Activated CD4-positive, alpha-beta T cell treated with anti-CD3 and anti-CD28 coated beads, Interleukin-2, amount 10 ng/mL, durations not matched to agents 7 days and 5 days (primary cell): ENCODE data around the gene ZNF687. TPM values are rescaled to one million over a fixed set of nuclear protein-coding genes. Genes with fewer than 3 reads are reported as not detected.

Source experiments
- CTCF ChIA-PET: fragments of 350-600 bp; sonication (Branson Sonifier 250); formaldehyde crosslinking; loops from one replicate; lab custom pipeline; 2021; ENCODE audit warnings: antibody characterized with exemption; lab: Charles Lee
- POLR2A ChIA-PET: fragments of 350-600 bp; sonication (Branson Sonifier 250); formaldehyde crosslinking; loops from one replicate; lab custom pipeline; 2021; ENCODE audit warnings: antibody characterized with exemption; lab: Charles Lee
- DNase-seq: peaks from one replicate; pipeline ENCODE4 v3.0.0-alpha.2; 2020
- H3K27ac Mint-ChIP-seq: one replicate; pipeline ENCODE4 v1.8.0; 2021; ENCODE audit warnings: mild to moderate bottlenecking, moderate library complexity, mixed read lengths
- H3K27me3 Mint-ChIP-seq: one replicate; pipeline ENCODE4 v1.8.0; 2021; ENCODE audit warnings: mixed read lengths
- H3K36me3 Mint-ChIP-seq: one replicate; pipeline ENCODE4 v1.8.0; 2021; ENCODE audit warnings: low read depth, mixed read lengths
- H3K4me1 Mint-ChIP-seq: one replicate; pipeline ENCODE4 v1.8.0; 2021; ENCODE audit warnings: mixed read lengths
- H3K4me3 Mint-ChIP-seq: one replicate; pipeline ENCODE4 v1.8.0; 2021; ENCODE audit warnings: mild to moderate bottlenecking, moderate library complexity, mixed read lengths
- H3K9me3 Mint-ChIP-seq: one replicate; pipeline ENCODE4 v1.8.0; 2021; ENCODE audit warnings: mixed read lengths
- total RNA-seq, 2 experiments: library from RNA; stranded (reverse); gene quantifications; one replicate each; pipeline ENCODE4 v1.2.3, GENCODE V29; 2021

Gene ZNF687
- total RNA-seq = 10 to 100 TPM; 27.4 to 27.7 TPM

GRCh38 chr1:151281969-151282882 is at the start of gene ZNF687:
Gene ZNF687, plus strand, starts transcription at chr1:151282299. Its CDS starts 3,993 bp downstream, at chr1:151286292.
- H3K4me1 Mint-ChIP-seq = peaks cover 24% of the 10 kb centered on the region
- ChIA-PET POLR2A (interaction anchor here (0.6 to 1.6 kb wide), 4 partner anchors 29 to 93 kb away, joined by 3 to 6 read pairs (median 4); partner anchors contain the start of genes PI4KB and VPS72), CTCF (interaction anchor here (0.5 to 2.2 kb wide), 17 partner anchors 10 to 384 kb away, joined by 3 to 12 read pairs (median 3); no protein-coding TSS in a partner anchor)
- no peaks in the 10 kb centered on the region for H3K9me3 Mint-ChIP-seq
- peak within 1 kb of the TSS; percentile 99 for H3K27ac Mint-ChIP-seq
- peaks cover 14% of the 10 kb centered on the region for H3K36me3 Mint-ChIP-seq
- H3K4me3 Mint-ChIP-seq = peak within 1 kb of the TSS; percentile 99
- no peaks in the 10 kb centered on the region for H3K27me3 Mint-ChIP-seq
- peak; percentile 99 for DNase-seq

- Mint-ChIP-seq H3K27me3 (no peaks in the 10 kb centered on the region), H3K9me3 (no peaks in the 10 kb centered on the region), H3K27ac (no peak overlapping the region), H3K4me1 (no peaks in the 10 kb centered on the region), H3K36me3 (peaks cover 71% of the 10 kb centered on the region), H3K4me3 (no peak overlapping the region)
- DNase-seq = no peak
- POLR2A ChIA-PET = no interaction called here
- CTCF ChIA-PET = interaction anchor here (0.6 to 4.9 kb wide), 3 partner anchors 16 to 63 kb away, joined by 3 to 20 read pairs (median 5); no protein-coding TSS in a partner anchor
These were observed 46.9 kb upstream of the ZNF687 start for GRCh38 chr1:151235235-151235634.

- Mint-ChIP-seq H3K9me3 (no peaks in the 10 kb centered on the region), H3K27me3 (no peaks in the 10 kb centered on the region), H3K4me1 (no peaks in the 10 kb centered on the region), H3K4me3 (no peak overlapping the region), H3K36me3 (peaks cover 65% of the 10 kb centered on the region), H3K27ac (peak overlapping the region; percentile 32)
- no peak for DNase-seq
- ChIA-PET CTCF (interaction anchor here (1.6 to 4.9 kb wide), 2 partner anchors 10 to 13 kb away, joined by 6 to 20 read pairs; no protein-coding TSS in a partner anchor), POLR2A (no interaction called here)
These were observed 44.2 kb upstream of the ZNF687 start for GRCh38 chr1:151237678-151238466.

- Mint-ChIP-seq H3K4me3 (no peak overlapping the region), H3K9me3 (no peaks in the 10 kb centered on the region), H3K36me3 (peaks cover 69% of the 10 kb centered on the region), H3K27ac (no peak overlapping the region), H3K27me3 (no peaks in the 10 kb centered on the region), H3K4me1 (no peaks in the 10 kb centered on the region)
- POLR2A ChIA-PET = no interaction called here
- CTCF ChIA-PET = interaction anchor here (1.6 to 4.9 kb wide), 2 partner anchors 11 to 12 kb away, joined by 6 to 20 read pairs; no protein-coding TSS in a partner anchor
- DNase-seq = no peak
These were observed 43.7 kb upstream of the ZNF687 start for GRCh38 chr1:151238467-151238739.

- no peaks in the 10 kb centered on the region for H3K9me3 Mint-ChIP-seq
- H3K36me3 Mint-ChIP-seq = peaks cover 71% of the 10 kb centered on the region
- no peak overlapping the region for H3K27ac Mint-ChIP-seq
- ChIA-PET POLR2A (no interaction called here), CTCF (interaction anchor here (1.3 to 2.4 kb wide), 3 partner anchors 9 to 26 kb away, joined by 4 to 8 read pairs (median 5); no protein-coding TSS in a partner anchor)
- no peaks in the 10 kb centered on the region for H3K27me3 Mint-ChIP-seq
- DNase-seq = no peak
- no peak overlapping the region for H3K4me3 Mint-ChIP-seq
- H3K4me1 Mint-ChIP-seq = no peaks in the 10 kb centered on the region
These were observed 39.7 kb upstream of the ZNF687 start for GRCh38 chr1:151242442-151242841.

- ChIA-PET POLR2A (no interaction called here), CTCF (interaction anchor here (1.3 to 2.0 kb wide), 2 partner anchors 12 to 27 kb away, joined by 4 to 5 read pairs; no protein-coding TSS in a partner anchor)
- Mint-ChIP-seq H3K36me3 (peaks cover 73% of the 10 kb centered on the region), H3K4me1 (no peaks in the 10 kb centered on the region), H3K4me3 (no peak overlapping the region), H3K27me3 (no peaks in the 10 kb centered on the region), H3K27ac (no peak overlapping the region), H3K9me3 (no peaks in the 10 kb centered on the region)
- DNase-seq = no peak
These were observed 38.3 kb upstream of the ZNF687 start for GRCh38 chr1:151243683-151244216.

- CTCF ChIA-PET = interaction anchor here (0.9 to 1.1 kb wide), 2 partner anchors 17 to 176 kb away, joined by 3 read pairs; partner anchors contain the start of gene GABPB2
- Mint-ChIP-seq H3K27ac (no peak overlapping the region), H3K4me1 (peaks cover 3% of the 10 kb centered on the region), H3K27me3 (no peaks in the 10 kb centered on the region), H3K9me3 (no peaks in the 10 kb centered on the region), H3K36me3 (peaks cover 64% of the 10 kb centered on the region), H3K4me3 (no peak overlapping the region)
- no peak for DNase-seq
- POLR2A ChIA-PET = no interaction called here
These were observed 35.3 kb upstream of the ZNF687 start for GRCh38 chr1:151246786-151247185.

GRCh38 chr1:151251656-151252470 is 30.2 kb upstream of the ZNF687 start:
- peak; percentile 81 for DNase-seq
- CTCF ChIA-PET = interaction anchor here (0.6 to 3.7 kb wide), 26 partner anchors 8 to 1045 kb away, joined by 3 to 20 read pairs (median 4); partner anchors contain the start of genes VPS72 and ZNF687
- Mint-ChIP-seq H3K4me3 (no peak overlapping the region), H3K4me1 (peaks cover 22% of the 10 kb centered on the region), H3K27me3 (no peaks in the 10 kb centered on the region), H3K36me3 (peaks cover 24% of the 10 kb centered on the region), H3K9me3 (no peaks in the 10 kb centered on the region), H3K27ac (no peak overlapping the region)
- POLR2A ChIA-PET = interaction anchor here (0.7 kb wide), 1 partner anchor 228 kb away, joined by 4 read pairs; no protein-coding TSS in a partner anchor

GRCh38 chr1:151254217-151255213 is 27.6 kb upstream of the ZNF687 start, which contains the start of gene PSMD4:
Gene PSMD4, plus strand, starts transcription at chr1:151254734. Its CDS starts 49 bp downstream, at chr1:151254783.
- ChIA-PET POLR2A (interaction anchor here (0.7 to 1.3 kb wide), 3 partner anchors 65 to 198 kb away, joined by 3 read pairs; partner anchors contain the start of gene VPS72), CTCF (interaction anchor here (0.5 to 1.3 kb wide), 8 partner anchors 8 to 141 kb away, joined by 3 to 4 read pairs (median 3); no protein-coding TSS in a partner anchor)
- peaks cover 31% of the 10 kb centered on the region for H3K4me1 Mint-ChIP-seq
- H3K36me3 Mint-ChIP-seq = peaks cover 7% of the 10 kb centered on the region
- H3K4me3 Mint-ChIP-seq = peak within 1 kb of the TSS; percentile 90
- H3K9me3 Mint-ChIP-seq = no peaks in the 10 kb centered on the region
- DNase-seq = peak; percentile 96
- H3K27me3 Mint-ChIP-seq = no peaks in the 10 kb centered on the region
- H3K27ac Mint-ChIP-seq = peak within 1 kb of the TSS; percentile 90

- Mint-ChIP-seq H3K9me3 (no peaks in the 10 kb centered on the region), H3K27ac (peak overlapping the region; percentile 90), H3K36me3 (peaks cover 4% of the 10 kb centered on the region), H3K27me3 (no peaks in the 10 kb centered on the region), H3K4me3 (peak overlapping the region; percentile 90), H3K4me1 (peaks cover 31% of the 10 kb centered on the region)
- no peak for DNase-seq
- ChIA-PET CTCF (interaction anchor here (0.9 to 1.3 kb wide), 4 partner anchors 22 to 142 kb away, joined by 3 read pairs; no protein-coding TSS in a partner anchor), POLR2A (no interaction called here)
These were observed 26.7 kb upstream of the ZNF687 start for GRCh38 chr1:151255381-151255780.
